Suprapubic skin (tissue), 3 donors: ENCODE data around the gene TBX4.

Experiments used
- CTCF ChIP-seq, 2 donors: fragments of 200-600 bp in 1 of 2; fragments of 450-650 bp in 1 of 2; sonication (generic) in 1 of 2; IDR thresholded peaks; one replicate each; pipeline ENCODE4 v1.5.1; 2016 to 2019; ENCODE audit warnings: antibody characterized with exemption in 2 of 2, mild to moderate bottlenecking in 1 of 2, moderate library complexity in 1 of 2
- EP300 ChIP-seq: sonication (generic); formaldehyde crosslinking; IDR thresholded peaks from one replicate; pipeline ENCODE4 v1.6.1; 2017; ENCODE audit warnings: antibody characterized with exemption
- POLR2A ChIP-seq, 2 donors: fragments of 450-650 bp; IDR thresholded peaks; one replicate each; pipeline ENCODE4 v1.6.1; 2017; ENCODE audit warnings: antibody characterized with exemption in 2 of 2, mild to moderate bottlenecking in 2 of 2, moderate library complexity in 2 of 2

- no peak for TF ChIP-seq EP300
- no peak for TF ChIP-seq CTCF (IDR thresholded peaks at IDR 0.05)
- TF ChIP-seq POLR2A (IDR thresholded peaks at IDR 0.05) = no peak
Measured at GRCh38 chr17:61423967-61424649, 28.1 kb upstream of the TBX4 start.
